Smooth muscle cell (in vitro differentiated cells): ENCODE data around the gene CAPSL. TPM values are rescaled to one million over a fixed set of nuclear protein-coding genes. Genes with fewer than 3 reads are reported as not detected.

Experiments used
- DNase-seq: peaks from one replicate; lab custom pipeline; 2025; ENCODE audit not compliant: unreplicated experiment; lab: John Stamatoyannopoulos, UW
- H2AFZ ChIP-seq: fragments of 200-600 bp; sonication (generic); 2 replicates; pipeline ENCODE4 v1.6.0; 2016; ENCODE audit warnings: antibody characterized with exemption, low read depth, mild to moderate bottlenecking
- H3F3A ChIP-seq: fragments of 200-600 bp; sonication (generic); 2 replicates; pipeline ENCODE4 v1.6.0; 2017; ENCODE audit warnings: antibody characterized with exemption, low read depth
- H3K27ac ChIP-seq: fragments of 200-600 bp; sonication (generic); 2 replicates; pipeline ENCODE4 v1.5.1; 2016; ENCODE audit warnings: low read depth, mild to moderate bottlenecking
- H3K27me3 ChIP-seq: fragments of 200-600 bp; sonication (generic); 2 replicates; pipeline ENCODE4 v1.6.1; 2016; ENCODE audit warnings: low read depth, mild to moderate bottlenecking
- H3K36me3 ChIP-seq: fragments of 200-600 bp; sonication (generic); 2 replicates; pipeline ENCODE4 v1.5.1; 2016; ENCODE audit warnings: low read depth
- H3K4me1 ChIP-seq: fragments of 200-600 bp; sonication (generic); 2 replicates; pipeline ENCODE4 v1.5.1; 2016; ENCODE audit warnings: low read depth
- H3K4me2 ChIP-seq: fragments of 200-600 bp; sonication (generic); 2 replicates; pipeline ENCODE4 v1.6.0; 2016; ENCODE audit warnings: mild to moderate bottlenecking
- H3K4me3 ChIP-seq: fragments of 200-600 bp; sonication (generic); 2 replicates; pipeline ENCODE4 v1.5.1; 2016; ENCODE audit warnings: mild to moderate bottlenecking
- H3K79me2 ChIP-seq: fragments of 200-600 bp; sonication (generic); 2 replicates; pipeline ENCODE4 v1.6.0; 2016; ENCODE audit warnings: low read depth, mild to moderate bottlenecking
- H3K9ac ChIP-seq: fragments of 200-600 bp; sonication (generic); 2 replicates; pipeline ENCODE4 v1.6.0; 2016; ENCODE audit warnings: low read depth
- H3K9me3 ChIP-seq: fragments of 200-600 bp; sonication (generic); replicated peaks from 2 replicates; pipeline ENCODE4 v1.5.1; 2016; ENCODE audit warnings: low read depth
- H4K20me1 ChIP-seq: fragments of 200-600 bp; sonication (generic); 2 replicates; pipeline ENCODE4 v1.6.0; 2016; ENCODE audit warnings: low read depth
- WGBS: methylation state at CpG from one replicate; pipeline ENCODE4 v1.1.7; 2016; ENCODE audit warnings: low lambda C conversion rate; 5-methylcytosine and 5-hydroxymethylcytosine counted together
- polyA plus RNA-seq: library from polyadenylated mRNA; unstranded; fragments of >200 nt; fragmentation: Nextera tagmentation; extraction: Ambion mirVana; gene quantifications from 2 replicates; pipeline ENCODE4 v1.2.1, GENCODE V29; 2016
- total RNA-seq: library from RNA; depleted of rRNA; stranded (reverse); fragments of >200 nt; gene quantifications from 2 replicates; pipeline ENCODE4 v1.2.3, GENCODE V29; 2014
- TF ChIP-seq, protein P1 (sequence below): fragments of 200-600 bp; sonication (generic); IDR thresholded peaks from 2 replicates; pipeline ENCODE4 v1.5.1; 2017; ENCODE audit warnings: borderline replicate concordance, mild to moderate bottlenecking, antibody characterized with exemption; ENCODE audit not compliant: insufficient read depth, poor library complexity, severe bottlenecking

CAPSL gene
- total and polyA plus RNA-seq, 2 experiments from 2014 or later: 0.13 TPM; not detected in 1

DNA sequence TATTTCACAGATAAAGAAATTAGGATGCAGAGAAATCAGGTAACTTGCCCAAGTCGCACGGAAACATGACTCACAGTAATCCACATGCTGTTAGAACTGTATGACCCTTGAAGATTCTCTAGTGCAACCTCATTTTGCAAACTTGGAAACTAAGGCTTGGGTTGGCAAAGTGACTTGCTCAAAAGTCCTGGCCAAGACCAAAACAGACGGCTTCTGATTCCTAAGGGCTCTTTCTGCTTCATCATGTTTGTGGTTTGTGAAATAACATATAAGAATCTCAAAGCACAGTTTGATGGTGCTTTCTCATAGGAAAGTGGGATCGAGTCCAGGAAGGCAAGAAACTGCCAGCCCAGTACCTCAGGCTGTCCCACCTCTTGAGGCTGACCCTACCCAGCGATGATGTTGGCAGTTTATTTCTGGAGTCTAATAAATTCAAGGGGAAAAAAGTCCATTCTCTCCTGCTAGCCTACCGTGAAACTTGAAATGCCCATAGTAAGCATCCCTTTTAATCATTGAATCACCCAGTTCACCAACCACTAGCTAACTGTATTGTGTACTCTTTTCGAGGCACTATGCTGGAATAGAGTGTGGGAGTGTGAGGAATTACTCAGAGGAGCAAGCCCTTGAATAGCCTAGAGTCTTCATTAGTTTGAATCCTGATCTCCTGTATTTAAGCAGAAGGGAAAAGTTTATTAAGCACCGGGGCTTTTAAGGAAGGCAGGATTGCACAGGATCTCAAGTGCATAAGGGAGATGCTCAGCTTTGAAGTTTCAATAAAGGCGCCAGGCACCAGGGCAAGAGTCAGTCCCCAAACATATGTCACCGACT is 14.1 kb downstream of the CAPSL start:
- WGBS: 60% methylated on average over 10 of the region's 10 CpGs
- H3K27ac ChIP-seq: no peak overlapping the region
- H2AFZ ChIP-seq: no peak overlapping the region
- H3K36me3 ChIP-seq: no peaks in the 10 kb centered on the region
- H3K4me2 ChIP-seq: peak overlapping the region; percentile 75
- DNase-seq: no peak
- H3K9ac ChIP-seq: no peak overlapping the region
- H4K20me1 ChIP-seq: no peaks in the 10 kb centered on the region
- H3K9me3 ChIP-seq: no peaks in the 10 kb centered on the region
- H3K79me2 ChIP-seq: no peaks in the 10 kb centered on the region
- peaks cover 13% of the 10 kb centered on the region for H3K27me3 ChIP-seq
- no peaks in the 10 kb centered on the region for H3K4me1 ChIP-seq
- no peak overlapping the region for H3K4me3 ChIP-seq
- TF ChIP-seq, protein P1, sequence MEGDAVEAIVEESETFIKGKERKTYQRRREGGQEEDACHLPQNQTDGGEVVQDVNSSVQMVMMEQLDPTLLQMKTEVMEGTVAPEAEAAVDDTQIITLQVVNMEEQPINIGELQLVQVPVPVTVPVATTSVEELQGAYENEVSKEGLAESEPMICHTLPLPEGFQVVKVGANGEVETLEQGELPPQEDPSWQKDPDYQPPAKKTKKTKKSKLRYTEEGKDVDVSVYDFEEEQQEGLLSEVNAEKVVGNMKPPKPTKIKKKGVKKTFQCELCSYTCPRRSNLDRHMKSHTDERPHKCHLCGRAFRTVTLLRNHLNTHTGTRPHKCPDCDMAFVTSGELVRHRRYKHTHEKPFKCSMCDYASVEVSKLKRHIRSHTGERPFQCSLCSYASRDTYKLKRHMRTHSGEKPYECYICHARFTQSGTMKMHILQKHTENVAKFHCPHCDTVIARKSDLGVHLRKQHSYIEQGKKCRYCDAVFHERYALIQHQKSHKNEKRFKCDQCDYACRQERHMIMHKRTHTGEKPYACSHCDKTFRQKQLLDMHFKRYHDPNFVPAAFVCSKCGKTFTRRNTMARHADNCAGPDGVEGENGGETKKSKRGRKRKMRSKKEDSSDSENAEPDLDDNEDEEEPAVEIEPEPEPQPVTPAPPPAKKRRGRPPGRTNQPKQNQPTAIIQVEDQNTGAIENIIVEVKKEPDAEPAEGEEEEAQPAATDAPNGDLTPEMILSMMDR: no peak
- H3F3A ChIP-seq: no peaks in the 10 kb centered on the region

DNA sequence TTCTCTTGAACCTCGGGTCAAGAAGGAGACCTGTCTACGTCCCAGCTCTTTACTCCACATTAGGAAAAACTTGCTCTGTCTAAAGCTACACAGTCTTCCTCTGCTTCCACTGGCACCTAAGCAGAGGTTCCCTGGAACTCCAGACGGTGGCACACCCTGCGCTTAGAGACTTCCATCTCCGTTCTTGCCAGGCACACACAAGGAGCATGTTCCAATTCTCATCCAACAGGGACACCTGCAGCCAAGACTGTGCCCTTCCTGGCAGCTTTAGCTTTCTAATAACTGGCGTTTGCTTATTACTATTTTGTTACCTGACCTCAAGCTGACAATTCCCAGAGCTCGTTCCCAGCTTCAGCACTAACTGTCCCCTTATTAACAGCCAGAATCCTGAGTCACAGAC is 16.0 kb downstream of the CAPSL start:
- DNase-seq: no peak
- Histone ChIP-seq H3K4me3 (no peak overlapping the region), H3K4me1 (no peaks in the 10 kb centered on the region), H3K9ac (no peak overlapping the region), H3K27ac (no peak overlapping the region), H3K4me2 (no peak overlapping the region), H3K27me3 (peaks cover 9% of the 10 kb centered on the region), H3K79me2 (no peaks in the 10 kb centered on the region), H3F3A (no peaks in the 10 kb centered on the region), H4K20me1 (no peaks in the 10 kb centered on the region), H2AFZ (no peak overlapping the region), H3K9me3 (no peaks in the 10 kb centered on the region), H3K36me3 (no peaks in the 10 kb centered on the region)
- TF ChIP-seq, protein P1: no peak
- WGBS: 86% methylated on average over 7 of the region's 7 CpGs

DNA sequence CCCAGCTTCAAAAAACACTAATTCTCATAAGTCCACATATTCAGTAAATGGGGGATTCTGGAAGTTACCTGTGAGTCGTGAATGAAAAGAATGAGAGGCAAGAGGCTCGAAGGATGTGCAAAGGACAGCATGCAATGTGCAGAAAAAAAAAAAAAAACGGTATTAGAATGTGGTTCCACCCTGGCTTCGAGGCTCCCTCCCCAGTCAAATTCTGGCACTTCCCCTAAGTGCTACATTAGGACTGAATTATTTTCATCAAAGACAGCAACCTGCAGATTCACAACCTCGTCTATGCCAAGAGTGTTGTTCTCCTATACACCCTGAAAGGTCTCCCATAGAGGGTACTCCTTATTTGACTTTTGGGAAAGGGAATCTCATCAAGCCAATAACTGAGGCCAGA is 16.5 kb downstream of the CAPSL start:
- H3K4me2 ChIP-seq: no peak overlapping the region
- no peaks in the 10 kb centered on the region for H3K36me3 ChIP-seq
- TF ChIP-seq, protein P1: no peak
- no peaks in the 10 kb centered on the region for H4K20me1 ChIP-seq
- H3F3A ChIP-seq: no peaks in the 10 kb centered on the region
- H3K27ac ChIP-seq: no peak overlapping the region
- DNase-seq: no peak
- H3K9ac ChIP-seq: no peak overlapping the region
- no peaks in the 10 kb centered on the region for H3K79me2 ChIP-seq
- H2AFZ ChIP-seq: no peak overlapping the region
- no peaks in the 10 kb centered on the region for H3K9me3 ChIP-seq
- H3K4me1 ChIP-seq: no peaks in the 10 kb centered on the region
- H3K27me3 ChIP-seq: peaks cover 4% of the 10 kb centered on the region
- no peak overlapping the region for H3K4me3 ChIP-seq
- 90% methylated on average over 5 of the region's 5 CpGs for WGBS

DNA sequence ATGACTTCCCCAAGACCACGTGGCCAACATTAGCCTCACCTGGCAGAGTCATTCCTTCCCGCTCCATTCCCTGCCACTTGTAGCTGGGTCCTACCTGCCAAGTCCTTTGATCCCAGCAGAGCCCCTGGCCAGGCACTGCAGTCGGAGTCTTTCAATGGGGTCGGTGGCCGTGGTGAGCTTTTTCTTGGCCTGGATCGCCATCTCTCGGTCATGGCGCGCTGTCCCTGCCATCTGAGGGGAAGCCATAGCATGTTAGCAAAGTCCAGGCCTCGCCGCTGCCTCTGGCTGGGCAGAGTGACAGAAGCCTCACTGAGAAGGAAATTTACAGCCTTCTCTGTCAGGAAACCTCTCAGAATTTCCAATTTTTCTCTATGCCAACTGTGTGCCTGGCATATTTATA is 17.5 kb downstream of the CAPSL start:
- WGBS: 71% methylated on average over 11 of the region's 11 CpGs
- H3K9ac ChIP-seq: no peak overlapping the region
- no peak overlapping the region for H3K27ac ChIP-seq
- H3K4me3 ChIP-seq: no peak overlapping the region
- no peaks in the 10 kb centered on the region for H3K36me3 ChIP-seq
- H3K27me3 ChIP-seq: no peaks in the 10 kb centered on the region
- no peaks in the 10 kb centered on the region for H3F3A ChIP-seq
- no peaks in the 10 kb centered on the region for H3K9me3 ChIP-seq
- no peak overlapping the region for H3K4me2 ChIP-seq
- no peaks in the 10 kb centered on the region for H3K79me2 ChIP-seq
- H2AFZ ChIP-seq: no peak overlapping the region
- H3K4me1 ChIP-seq: no peaks in the 10 kb centered on the region
- no peak for DNase-seq
- no peaks in the 10 kb centered on the region for H4K20me1 ChIP-seq
- TF ChIP-seq, protein P1: peak; percentile 32
